PC-3 (cell line): ENCODE measurements around the gene SPATA32. TPM values are rescaled to one million over a fixed set of nuclear protein-coding genes. Genes with fewer than 3 reads are reported as not detected.
A peak's percentile ranks its signal among the peaks of the same experiment; 100 is the strongest.

Source experiments
- ATAC-seq: fragments of 200-7000 bp; cut with Tn5 transposase; 2 replicates; pipeline ENCODE4 v1.9.1; 2020; ENCODE audit warnings: mild to moderate bottlenecking, moderate library complexity
- BruUV-seq: library from RNA; stranded (reverse); fragments of 400-500 nt; replicated peaks from 2 replicates; lab custom pipeline; 2021; lab: Mats Ljungman, UMichigan
- CTCF ChIA-PET: fragments of 300-600 bp; sonication (Branson Sonifier 250); formaldehyde crosslinking; loops from one replicate; lab custom pipeline; 2022; ENCODE audit warnings: antibody characterized with exemption; lab: Charles Lee
- POLR2A ChIA-PET: fragments of 300-600 bp; sonication (Branson Sonifier 250); formaldehyde crosslinking; loops from one replicate; lab custom pipeline; 2022; ENCODE audit warnings: antibody characterized with exemption; ENCODE audit not compliant: unreplicated experiment; lab: Charles Lee
- DNase-seq: peaks from one replicate; pipeline ENCODE4 v3.0.0-alpha.2; 2015
- H2AFZ ChIP-seq: fragments of 300-600 bp; sonication (generic); 2 replicates; pipeline ENCODE4 v1.6.0; 2016; ENCODE audit warnings: antibody characterized with exemption, low read length
- H3F3A ChIP-seq: fragments of 300-600 bp; sonication (generic); one replicate; pipeline ENCODE4 v1.6.0; 2017; ENCODE audit warnings: antibody characterized with exemption, low read length, control low read depth, mild to moderate bottlenecking; ENCODE audit not compliant: unreplicated experiment
- H3K27ac ChIP-seq: fragments of 300-600 bp; sonication (generic); 2 replicates; pipeline ENCODE4 v1.5.1; 2016; ENCODE audit warnings: mild to moderate bottlenecking, low read length
- H3K27me3 ChIP-seq: fragments of 300-600 bp; sonication (generic); 2 replicates; pipeline ENCODE4 v1.6.1; 2016; ENCODE audit warnings: low read length, mixed read lengths
- H3K36me3 ChIP-seq: fragments of 300-600 bp; sonication (generic); 2 replicates; pipeline ENCODE4 v1.6.1; 2016; ENCODE audit warnings: low read depth, mixed run types, low read length, mixed read lengths
- H3K4me1 ChIP-seq: fragments of 300-600 bp; sonication (generic); 2 replicates; pipeline ENCODE4 v1.5.1; 2016; ENCODE audit warnings: low read length; ENCODE audit not compliant: insufficient read depth
- H3K4me2 ChIP-seq: fragments of 300-600 bp; sonication (generic); 2 replicates; pipeline ENCODE4 v1.6.0; 2016; ENCODE audit warnings: low read length
- H3K4me3 ChIP-seq: fragments of 300-600 bp; sonication (generic); 2 replicates; pipeline ENCODE4 v1.5.1; 2016; ENCODE audit warnings: mild to moderate bottlenecking, low read length, mixed read lengths
- H3K79me2 ChIP-seq: fragments of 300-600 bp; sonication (generic); 2 replicates; pipeline ENCODE4 v1.6.1; 2017; ENCODE audit warnings: low read length, mixed read lengths
- H3K9ac ChIP-seq: fragments of 300-600 bp; sonication (generic); 2 replicates; pipeline ENCODE4 v1.6.0; 2016; ENCODE audit warnings: mild to moderate bottlenecking, low read length
- H3K9me2 ChIP-seq: fragments of 300-600 bp; sonication (generic); replicated peaks from 2 replicates; pipeline ENCODE4 v1.6.1; 2016; ENCODE audit warnings: mixed run types, low read length, mixed read lengths
- H3K9me3 ChIP-seq: fragments of 300-600 bp; sonication (generic); 2 replicates; pipeline ENCODE4 v1.6.1; 2016; ENCODE audit warnings: low read length, mixed read lengths
- H4K20me1 ChIP-seq: fragments of 300-600 bp; sonication (generic); 2 replicates; pipeline ENCODE4 v1.6.1; 2016; ENCODE audit warnings: low read length, mixed read lengths
- CTCF ChIP-seq: fragments of 300-600 bp; sonication (generic); conservative IDR thresholded peaks from 2 replicates; pipeline ENCODE4 v1.5.1; 2017; ENCODE audit warnings: antibody characterized with exemption, low read depth, mild to moderate bottlenecking, low read length
- EZH2 ChIP-seq: fragments of 300-600 bp; sonication (generic); IDR thresholded peaks from one replicate; pipeline ENCODE4 v1.6.1; 2017; ENCODE audit warnings: antibody characterized with exemption, mild to moderate bottlenecking, low read length; ENCODE audit not compliant: unreplicated experiment
- EZH2phosphoT487 ChIP-seq: fragments of 300-600 bp; sonication (generic); IDR thresholded peaks from 2 replicates; pipeline ENCODE4 v1.6.1; 2018; ENCODE audit warnings: mild to moderate bottlenecking, antibody characterized with exemption, low read length, borderline replicate concordance
- intact Hi-C: fragments of 100-400 bp; cut with micrococcal nuclease; formaldehyde crosslinking; loops from 2 replicates; pipeline ENCODE4 v1.9.0; 2023
- total RNA-seq: library from RNA; depleted of rRNA; stranded (reverse); fragments of >200 nt; gene quantifications from 2 replicates; pipeline ENCODE4 v1.2.3, GENCODE V29; 2014

SPATA32 gene
- total RNA-seq, 1 experiment from 2014 or later: not detected

- 0 out of 2 replicates have a peak, but pooled peaks cover 5% of the 10 kb centered on the region for H3K79me2 ChIP-seq
- BruUV-seq: no TSS peak
- TF ChIP-seq EZH2 (no peak), CTCF (no peak), EZH2phosphoT487 (no peak)
- no peaks in the 10 kb centered on the region for H3K36me3 ChIP-seq
- no peak overlapping the region for H3K27ac ChIP-seq
- no peak overlapping the region for H3K4me3 ChIP-seq
- H3K9me2 ChIP-seq: no peaks in the 10 kb centered on the region
- no peaks in the 10 kb centered on the region for H3F3A ChIP-seq
- peaks cover 72% of the 10 kb centered on the region for H3K4me1 ChIP-seq
- H3K4me2 ChIP-seq: no peak overlapping the region
- ATAC-seq (no peak), DNase-seq (no peak)
- H4K20me1 ChIP-seq: no peaks in the 10 kb centered on the region
- no peak overlapping the region for H2AFZ ChIP-seq
- no peak overlapping the region for H3K9ac ChIP-seq
- intact Hi-C loops: no loop called here
- no peaks in the 10 kb centered on the region for H3K27me3 ChIP-seq
- H3K9me3 ChIP-seq: no peaks in the 10 kb centered on the region
- ChIA-PET CTCF (interaction anchor here (0.7 kb wide), 1 partner anchor 92 kb away, joined by 3 read pairs; the partner anchor contains the start of gene ACBD4), POLR2A (no interaction called here)
These were observed 34.6 kb downstream of the SPATA32 start for GRCh38 chr17:45227101-45227925.

GRCh38 chr17:45226576-45226975 is 35.3 kb downstream of the SPATA32 start:
- H3K36me3 ChIP-seq: no peaks in the 10 kb centered on the region
- H3K9me2 ChIP-seq: no peaks in the 10 kb centered on the region
- H3K27me3 ChIP-seq: no peaks in the 10 kb centered on the region
- DNase-seq (no peak), ATAC-seq (no peak)
- H3K9me3 ChIP-seq: no peaks in the 10 kb centered on the region
- H4K20me1 ChIP-seq: no peaks in the 10 kb centered on the region
- intact Hi-C loops: no loop called here
- ChIA-PET POLR2A (no interaction called here), CTCF (interaction anchor here (0.6 kb wide), 1 partner anchor 78 kb away, joined by 3 read pairs; no protein-coding TSS in a partner anchor)
- TF ChIP-seq EZH2 (no peak), EZH2phosphoT487 (no peak), CTCF (no peak)
- BruUV-seq: no TSS peak
- 0 out of 2 replicates have a peak, but pooled peaks cover 6% of the 10 kb centered on the region for H3K79me2 ChIP-seq
- H3K4me2 ChIP-seq: peak overlapping the region; percentile 45; the same call in 1 of the 2 replicates
- no peak overlapping the region for H3K4me3 ChIP-seq
- peaks cover 73% of the 10 kb centered on the region for H3K4me1 ChIP-seq
- H3K9ac ChIP-seq: no peak overlapping the region
- H3F3A ChIP-seq: no peaks in the 10 kb centered on the region
- no peak overlapping the region for H2AFZ ChIP-seq
- H3K27ac ChIP-seq: no peak overlapping the region; the same call in 1 of the 2 replicates
